GM18502 (cell line): ENCODE data around the gene PBX4.

Experiments used
- ATAC-seq: cut with Tn5 transposase; IDR thresholded peaks from one replicate; pipeline ENCODE4 v1.9.1; 2021; ENCODE audit warnings: mild to moderate bottlenecking; ENCODE audit not compliant: unreplicated experiment, poor library complexity

Gene PBX4

GRCh38 chr19:19594381-19594780, 24.1 kb downstream of the PBX4 start:
- ATAC-seq, result no peak

- ATAC-seq, result no peak
Measured at GRCh38 chr19:19592690-19593089, 25.8 kb downstream of the PBX4 start.

- peak; percentile 85 for ATAC-seq
Measured at GRCh38 chr19:19591133-19591825, 27.2 kb downstream of the PBX4 start.

GRCh38 chr19:19588546-19588945, 29.9 kb downstream of the PBX4 start:
- ATAC-seq, result no peak

GRCh38 chr19:19587771-19588170, 30.7 kb downstream of the PBX4 start:
- no peak for ATAC-seq

- no peak for ATAC-seq
Measured at GRCh38 chr19:19584356-19584755, 34.1 kb downstream of the PBX4 start.

- no peak for ATAC-seq
Measured at GRCh38 chr19:19582471-19582870, 36.0 kb downstream of the PBX4 start.

GRCh38 chr19:19581391-19581790, 37.1 kb downstream of the PBX4 start:
- ATAC-seq, result no peak

- no peak for ATAC-seq
Measured at GRCh38 chr19:19580418-19580817, 38.1 kb downstream of the PBX4 start.

- no peak for ATAC-seq
Measured at GRCh38 chr19:19579533-19580361, 38.7 kb downstream of the PBX4 start.

GRCh38 chr19:19578252-19578651, 40.2 kb downstream of the PBX4 start:
- ATAC-seq, result no peak

- no peak for ATAC-seq
Measured at GRCh38 chr19:19575411-19575810, 43.1 kb downstream of the PBX4 start.

GRCh38 chr19:19571071-19571786, 47.3 kb downstream of the PBX4 start:
- ATAC-seq, result no peak

- ATAC-seq, result no peak
Measured at GRCh38 chr19:19570571-19570970, 47.9 kb downstream of the PBX4 start.

- ATAC-seq, result no peak
Measured at GRCh38 chr19:19568802-19569756, 49.4 kb downstream of the PBX4 start.

GRCh38 chr19:19567391-19567790, 51.1 kb downstream of the PBX4 start:
- ATAC-seq, result no peak

- ATAC-seq, result no peak
Measured at GRCh38 chr19:19566306-19566705, 52.2 kb downstream of the PBX4 start.

GRCh38 chr19:19563348-19563848, 55.1 kb downstream of the PBX4 start:
- ATAC-seq, result no peak

- ATAC-seq, result no peak
Measured at GRCh38 chr19:19562665-19563347, 55.7 kb downstream of the PBX4 start.
